BLaER1 (cell line): ENCODE results near the gene RALGAPA1.

Source experiments
- H3K27ac ChIP-seq: shearing (Covaris generic); formaldehyde crosslinking; 2 replicates; pipeline ENCODE4 v1.8.1; 2022
- H3K27me3 ChIP-seq: shearing (Covaris generic); formaldehyde crosslinking; 2 replicates; pipeline ENCODE4 v1.8.1; 2022
- H3K36me3 ChIP-seq: shearing (Covaris generic); formaldehyde crosslinking; 2 replicates; pipeline ENCODE4 v1.8.1; 2022
- H3K4me1 ChIP-seq: shearing (Covaris generic); formaldehyde crosslinking; 2 replicates; pipeline ENCODE4 v1.8.1; 2022
- H3K4me2 ChIP-seq: shearing (Covaris generic); formaldehyde crosslinking; 2 replicates; pipeline ENCODE4 v1.8.1; 2022
- H3K4me3 ChIP-seq: shearing (Covaris generic); formaldehyde crosslinking; 2 replicates; pipeline ENCODE4 v1.8.1; 2022
- H3K9ac ChIP-seq: shearing (Covaris generic); formaldehyde crosslinking; 2 replicates; pipeline ENCODE4 v1.8.1; 2022
- H3K9me3 ChIP-seq: shearing (Covaris generic); formaldehyde crosslinking; 2 replicates; pipeline ENCODE4 v1.8.1; 2022
- H4K20me1 ChIP-seq: shearing (Covaris generic); formaldehyde crosslinking; 2 replicates; pipeline ENCODE4 v1.8.1; 2022
- Cebpa-rat ChIP-seq: shearing (Covaris generic); IDR thresholded peaks from 2 replicates; pipeline ENCODE4 v1.8.1; 2022

The RALGAPA1 gene

GRCh38 chr14:35766036-35766699 is 42.9 kb downstream of the RALGAPA1 start:
- no peak for TF ChIP-seq Cebpa-rat
- Histone ChIP-seq H3K4me3 (no peak overlapping the region), H3K27ac (no peak overlapping the region), H3K4me2 (no peak overlapping the region), H3K4me1 (no peaks in the 10 kb centered on the region), H3K27me3 (no peaks in the 10 kb centered on the region), H3K36me3 (no peaks in the 10 kb centered on the region), H3K9ac (no peak overlapping the region), H3K9me3 (no peaks in the 10 kb centered on the region), H4K20me1 (no peaks in the 10 kb centered on the region)

GRCh38 chr14:35761922-35762321 is 47.2 kb downstream of the RALGAPA1 start:
- Histone ChIP-seq H3K27ac (no peak overlapping the region), H3K27me3 (no peaks in the 10 kb centered on the region), H3K4me3 (no peak overlapping the region), H3K9ac (no peak overlapping the region), H3K4me1 (no peaks in the 10 kb centered on the region), H3K9me3 (no peaks in the 10 kb centered on the region), H3K36me3 (no peaks in the 10 kb centered on the region), H3K4me2 (no peak overlapping the region), H4K20me1 (no peaks in the 10 kb centered on the region)
- TF ChIP-seq Cebpa-rat: no peak

- no peak overlapping the region for H3K4me3 ChIP-seq
- H4K20me1 ChIP-seq: no peaks in the 10 kb centered on the region
- H3K4me1 ChIP-seq: no peaks in the 10 kb centered on the region
- H3K9ac ChIP-seq: no peak overlapping the region
- H3K27ac ChIP-seq: no peak overlapping the region
- peaks cover under 1% of the 10 kb centered on the region; the same call in 1 of the 2 replicates for H3K36me3 ChIP-seq
- TF ChIP-seq Cebpa-rat: no peak
- no peaks in the 10 kb centered on the region for H3K9me3 ChIP-seq
- H3K4me2 ChIP-seq: no peak overlapping the region
- no peaks in the 10 kb centered on the region for H3K27me3 ChIP-seq
Observed at GRCh38 chr14:35760143-35760542, 49.0 kb downstream of the RALGAPA1 start.

- no peak overlapping the region for H3K27ac ChIP-seq
- no peaks in the 10 kb centered on the region for H3K4me1 ChIP-seq
- no peaks in the 10 kb centered on the region for H3K27me3 ChIP-seq
- peaks cover 4% of the 10 kb centered on the region; the same call in 1 of the 2 replicates for H3K36me3 ChIP-seq
- H4K20me1 ChIP-seq: no peaks in the 10 kb centered on the region
- no peak overlapping the region for H3K9ac ChIP-seq
- TF ChIP-seq Cebpa-rat: no peak
- H3K4me2 ChIP-seq: no peak overlapping the region
- no peak overlapping the region for H3K4me3 ChIP-seq
- H3K9me3 ChIP-seq: no peaks in the 10 kb centered on the region
Observed at GRCh38 chr14:35758523-35759129, 50.5 kb downstream of the RALGAPA1 start.

GRCh38 chr14:35754671-35755070 is 54.4 kb downstream of the RALGAPA1 start:
- H3K4me3 ChIP-seq: no peak overlapping the region
- no peak for TF ChIP-seq Cebpa-rat
- H3K36me3 ChIP-seq: peaks cover 8% of the 10 kb centered on the region; the same call in 1 of the 2 replicates

GRCh38 chr14:35752380-35752779 is 56.7 kb downstream of the RALGAPA1 start:
- Histone ChIP-seq H3K4me2 (no peak overlapping the region), H3K4me1 (no peaks in the 10 kb centered on the region), H3K9ac (no peak overlapping the region), H3K36me3 (peaks cover 8% of the 10 kb centered on the region; the same call in 1 of the 2 replicates), H3K9me3 (no peaks in the 10 kb centered on the region), H4K20me1 (no peaks in the 10 kb centered on the region), H3K27ac (no peak overlapping the region), H3K27me3 (no peaks in the 10 kb centered on the region), H3K4me3 (no peak overlapping the region)
- TF ChIP-seq Cebpa-rat: no peak

More at GRCh38 chr14:35754671-35755070, 54.4 kb downstream of the RALGAPA1 start:
- no peak overlapping the region for H3K9ac ChIP-seq
- H3K27me3 ChIP-seq: no peaks in the 10 kb centered on the region
- H3K4me1 ChIP-seq: no peaks in the 10 kb centered on the region
- H3K4me2 ChIP-seq: no peak overlapping the region
- no peak overlapping the region for H3K27ac ChIP-seq
- no peaks in the 10 kb centered on the region for H3K9me3 ChIP-seq
- no peaks in the 10 kb centered on the region for H4K20me1 ChIP-seq

- TF ChIP-seq Cebpa-rat: no peak
- H4K20me1 ChIP-seq: no peaks in the 10 kb centered on the region
- H3K4me2 ChIP-seq: no peak overlapping the region
- H3K27me3 ChIP-seq: no peaks in the 10 kb centered on the region
- H3K9me3 ChIP-seq: no peaks in the 10 kb centered on the region
- H3K9ac ChIP-seq: no peak overlapping the region
- H3K36me3 ChIP-seq: peaks cover 8% of the 10 kb centered on the region; the same call in 1 of the 2 replicates
- H3K4me3 ChIP-seq: no peak overlapping the region
- no peaks in the 10 kb centered on the region for H3K4me1 ChIP-seq
- H3K27ac ChIP-seq: no peak overlapping the region
Observed at GRCh38 chr14:35750202-35750904, 58.7 kb downstream of the RALGAPA1 start.

- H4K20me1 ChIP-seq: no peaks in the 10 kb centered on the region
- H3K4me2 ChIP-seq: no peak overlapping the region
- H3K4me1 ChIP-seq: no peaks in the 10 kb centered on the region
- no peaks in the 10 kb centered on the region for H3K27me3 ChIP-seq
- no peaks in the 10 kb centered on the region for H3K36me3 ChIP-seq
- no peak overlapping the region for H3K27ac ChIP-seq
- H3K4me3 ChIP-seq: no peak overlapping the region
- no peak overlapping the region for H3K9ac ChIP-seq
- H3K9me3 ChIP-seq: no peaks in the 10 kb centered on the region
- no peak for TF ChIP-seq Cebpa-rat
Observed at GRCh38 chr14:35747379-35747778, 61.7 kb downstream of the RALGAPA1 start.

GRCh38 chr14:35742442-35742841 is 66.7 kb downstream of the RALGAPA1 start:
- no peak for TF ChIP-seq Cebpa-rat
- no peaks in the 10 kb centered on the region for H3K36me3 ChIP-seq
- no peak overlapping the region for H3K4me3 ChIP-seq
- H3K27me3 ChIP-seq: no peaks in the 10 kb centered on the region
- no peak overlapping the region for H3K9ac ChIP-seq
- H3K27ac ChIP-seq: no peak overlapping the region
- no peaks in the 10 kb centered on the region for H3K4me1 ChIP-seq
- no peaks in the 10 kb centered on the region for H3K9me3 ChIP-seq
- H4K20me1 ChIP-seq: no peaks in the 10 kb centered on the region
- H3K4me2 ChIP-seq: no peak overlapping the region

- Histone ChIP-seq H3K4me1 (no peaks in the 10 kb centered on the region), H3K9ac (no peak overlapping the region), H3K27me3 (no peaks in the 10 kb centered on the region), H3K9me3 (no peaks in the 10 kb centered on the region), H3K27ac (no peak overlapping the region), H4K20me1 (no peaks in the 10 kb centered on the region), H3K4me2 (no peak overlapping the region), H3K36me3 (no peaks in the 10 kb centered on the region), H3K4me3 (no peak overlapping the region)
- no peak for TF ChIP-seq Cebpa-rat
Observed at GRCh38 chr14:35742032-35742371, 67.1 kb downstream of the RALGAPA1 start.
